ENCODE data around the gene TBC1D20. TPM values are rescaled to one million over a fixed set of nuclear protein-coding genes. Genes with fewer than 3 reads are reported as not detected.
A peak's percentile ranks its signal among the peaks of the same experiment; 100 is the strongest.
"Not testable (repeated sequence)": the region's sequence is repeated elsewhere in the genome, so short reads cannot be mapped to it uniquely, and the experiment has no call there.

TBC1D20 gene
- total and polyA plus RNA-seq, 2 donors, result 14.4 to 16.2 TPM

DNA sequence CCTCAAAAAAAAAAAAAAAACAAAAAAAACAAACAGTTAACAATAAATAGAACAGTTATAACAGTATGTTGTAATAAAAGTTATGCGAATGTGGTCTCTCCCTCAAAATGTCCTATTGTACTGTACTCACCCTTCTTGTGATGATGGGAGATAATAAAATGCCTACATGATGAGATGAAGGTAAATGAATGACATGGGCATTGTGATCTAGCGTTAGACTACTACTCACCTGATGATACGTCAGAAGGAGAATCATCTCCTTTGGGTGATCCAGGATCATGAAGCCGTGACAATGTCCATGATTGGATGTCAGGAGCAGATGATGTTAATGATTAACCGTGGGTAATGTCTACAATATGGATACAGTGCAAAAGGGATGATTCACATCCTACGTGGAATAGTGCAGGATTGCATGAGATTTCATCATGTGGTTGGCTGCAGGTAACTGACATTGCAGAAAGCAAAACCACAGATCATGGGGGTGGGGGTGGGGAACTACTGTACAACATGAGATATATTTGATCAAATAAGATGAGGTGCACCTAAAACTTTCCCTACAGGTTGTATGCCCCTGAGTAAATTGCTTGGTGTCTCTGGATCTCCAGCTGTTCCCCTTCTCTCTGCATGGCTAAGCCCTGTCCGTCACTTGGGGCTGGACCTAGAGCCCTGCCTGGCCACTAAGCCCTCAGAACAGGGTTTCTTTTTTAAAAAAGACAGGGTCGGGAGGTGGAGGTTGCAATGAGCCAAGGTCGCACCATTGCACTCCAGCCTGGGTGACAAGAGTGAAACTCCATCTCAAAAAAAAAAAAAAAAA lies 60.4 kb downstream of the TBC1D20 start:
- no peak overlapping the region for H3K4me3 ChIP-seq (ENCODE audit: low read length in 2 of 2)
- peak in 1 of 9 donors; percentile 43 for DNase-seq (ENCODE audit: low read depth in 6 of 9, low spot score in 9 of 9)
- H3K4me1 ChIP-seq (ENCODE audit: control insufficient read depth in 2 of 2, insufficient read depth in 2 of 2, low read length in 2 of 2), result peaks cover 27 to 38% of the 10 kb centered on the region in 2 donors
- no peaks in the 10 kb centered on the region for H3K27me3 ChIP-seq (ENCODE audit: control insufficient read depth in 2 of 2, insufficient read depth in 1 of 2, low read length in 1 of 2)
- 69% methylated on average over 9 of the region's 9 CpGs for whole genome bisulfite sequencing
- H3K27ac ChIP-seq (ENCODE audit: low read depth in 1 of 2, low read length in 1 of 2), result peak overlapping the region; percentile 10 to 76
- peaks cover 0 to 6% of the 10 kb centered on the region in 2 donors for H3K9me3 ChIP-seq (ENCODE audit: control insufficient read depth in 2 of 2, insufficient read depth in 1 of 2, low read length in 1 of 2)
- H3K36me3 ChIP-seq (ENCODE audit: control insufficient read depth in 2 of 2, insufficient read depth in 2 of 2, low read length in 1 of 2), result peaks cover 7 to 9% of the 10 kb centered on the region in 2 donors

DNA sequence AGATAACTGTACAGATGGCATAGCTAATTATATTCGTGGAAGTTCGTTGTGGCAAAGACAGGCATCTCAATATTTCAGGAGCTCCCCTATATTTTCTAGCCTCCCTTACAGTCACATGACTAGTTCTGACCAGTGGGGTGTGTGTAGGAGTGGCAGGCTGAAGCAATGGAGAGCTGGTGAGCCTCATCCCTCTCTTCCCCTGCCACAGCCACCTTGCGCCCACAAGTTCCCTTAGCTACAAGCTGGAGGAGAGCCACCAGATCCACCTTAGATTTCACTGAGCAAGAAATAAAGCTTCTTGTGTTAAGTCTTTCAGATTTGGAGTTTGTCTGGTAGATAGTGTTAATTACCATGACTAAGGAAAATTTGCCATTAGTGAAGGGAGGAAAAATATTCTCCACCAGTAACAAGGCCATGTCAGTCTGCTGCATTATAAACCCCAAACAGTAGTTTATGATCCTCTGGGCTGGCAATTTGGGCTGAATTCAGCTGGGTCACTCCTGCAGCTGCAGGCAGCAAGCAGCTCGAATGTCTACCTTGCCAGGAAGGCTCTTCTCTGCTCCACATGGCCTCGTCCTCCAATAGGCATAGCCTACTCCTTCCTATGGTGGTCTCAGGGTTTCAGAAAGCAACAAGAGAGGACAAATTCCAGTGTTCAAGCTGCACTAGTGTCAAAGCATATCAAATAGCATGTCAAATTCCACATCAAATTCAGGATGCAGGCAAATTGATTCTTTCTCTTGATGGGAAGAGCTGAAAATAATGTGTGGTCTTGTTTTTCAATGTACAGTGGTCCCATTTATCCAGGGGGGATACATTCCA lies 61.7 kb downstream of the TBC1D20 start:
- Histone ChIP-seq H3K27me3 (ENCODE audit: control insufficient read depth in 2 of 2, insufficient read depth in 1 of 2, low read length in 1 of 2) (no peaks in the 10 kb centered on the region), H3K36me3 (ENCODE audit: control insufficient read depth in 2 of 2, insufficient read depth in 2 of 2, low read length in 1 of 2) (peaks cover 12 to 19% of the 10 kb centered on the region in 2 donors), H3K27ac (ENCODE audit: low read depth in 1 of 2, low read length in 1 of 2) (peak overlapping the region; percentile 33 to 63), H3K4me1 (ENCODE audit: control insufficient read depth in 2 of 2, insufficient read depth in 2 of 2, low read length in 2 of 2) (peaks cover 27 to 35% of the 10 kb centered on the region in 2 donors), H3K9me3 (ENCODE audit: control insufficient read depth in 2 of 2, insufficient read depth in 1 of 2, low read length in 1 of 2) (peaks cover 0 to 6% of the 10 kb centered on the region in 2 donors), H3K4me3 (ENCODE audit: low read length in 2 of 2) (no peak overlapping the region)
- 39% methylated on average over 5 of the region's 5 CpGs for WGBS
- DNase-seq (ENCODE audit: low read depth in 6 of 9, low spot score in 9 of 9), result peak in 1 of 9 donors; percentile 25

DNA sequence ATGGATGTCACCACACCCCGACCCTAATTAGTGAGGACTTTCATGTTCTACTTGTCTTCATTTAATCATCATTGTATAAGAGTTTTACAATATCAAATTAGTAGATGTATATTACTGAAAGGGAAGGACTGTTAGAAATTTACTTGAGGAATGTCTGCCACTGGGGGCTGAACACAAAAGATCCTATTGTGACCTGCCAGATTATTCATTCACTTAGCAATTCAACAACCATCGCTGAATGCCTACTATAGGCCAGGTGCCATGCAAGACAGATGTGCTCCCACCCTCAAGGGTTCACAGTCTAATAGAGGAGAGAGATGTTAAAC lies 62.2 kb downstream of the TBC1D20 start:
- H3K27me3 ChIP-seq (ENCODE audit: control insufficient read depth in 2 of 2, insufficient read depth in 1 of 2, low read length in 1 of 2), result no peaks in the 10 kb centered on the region
- peaks cover 12 to 19% of the 10 kb centered on the region in 2 donors for H3K36me3 ChIP-seq (ENCODE audit: control insufficient read depth in 2 of 2, insufficient read depth in 2 of 2, low read length in 1 of 2)
- WGBS, result 52% methylated on average over 2 of the region's 2 CpGs
- H3K4me1 ChIP-seq (ENCODE audit: control insufficient read depth in 2 of 2, insufficient read depth in 2 of 2, low read length in 2 of 2), result peaks cover 27 to 35% of the 10 kb centered on the region in 2 donors
- no peak for DNase-seq (ENCODE audit: low read depth in 6 of 9, low spot score in 9 of 9)
- H3K27ac ChIP-seq (ENCODE audit: low read depth in 1 of 2, low read length in 1 of 2), result peak overlapping the region in 1 of 2 donors; percentile 63
- peaks cover 0 to 6% of the 10 kb centered on the region in 2 donors for H3K9me3 ChIP-seq (ENCODE audit: control insufficient read depth in 2 of 2, insufficient read depth in 1 of 2, low read length in 1 of 2)
- H3K4me3 ChIP-seq (ENCODE audit: low read length in 2 of 2), result no peak overlapping the region

GRCh38 chr20:399182-399707 lies 63.1 kb downstream of the TBC1D20 start:
- H3K9me3 ChIP-seq (ENCODE audit: control insufficient read depth in 2 of 2, insufficient read depth in 1 of 2, low read length in 1 of 2), result peaks cover 0 to 6% of the 10 kb centered on the region in 2 donors
- no peak overlapping the region for H3K4me3 ChIP-seq (ENCODE audit: low read length in 2 of 2)
- 88% methylated on average over 9 of the region's 9 CpGs for WGBS
- peaks cover 12 to 19% of the 10 kb centered on the region in 2 donors for H3K36me3 ChIP-seq (ENCODE audit: control insufficient read depth in 2 of 2, insufficient read depth in 2 of 2, low read length in 1 of 2)
- no peak for DNase-seq (ENCODE audit: low read depth in 6 of 9, low spot score in 9 of 9)
- H3K27me3 ChIP-seq (ENCODE audit: control insufficient read depth in 2 of 2, insufficient read depth in 1 of 2, low read length in 1 of 2), result no peaks in the 10 kb centered on the region
- peaks cover 27 to 35% of the 10 kb centered on the region in 2 donors for H3K4me1 ChIP-seq (ENCODE audit: control insufficient read depth in 2 of 2, insufficient read depth in 2 of 2, low read length in 2 of 2)
- H3K27ac ChIP-seq (ENCODE audit: low read depth in 1 of 2, low read length in 1 of 2), result no peak overlapping the region

DNA sequence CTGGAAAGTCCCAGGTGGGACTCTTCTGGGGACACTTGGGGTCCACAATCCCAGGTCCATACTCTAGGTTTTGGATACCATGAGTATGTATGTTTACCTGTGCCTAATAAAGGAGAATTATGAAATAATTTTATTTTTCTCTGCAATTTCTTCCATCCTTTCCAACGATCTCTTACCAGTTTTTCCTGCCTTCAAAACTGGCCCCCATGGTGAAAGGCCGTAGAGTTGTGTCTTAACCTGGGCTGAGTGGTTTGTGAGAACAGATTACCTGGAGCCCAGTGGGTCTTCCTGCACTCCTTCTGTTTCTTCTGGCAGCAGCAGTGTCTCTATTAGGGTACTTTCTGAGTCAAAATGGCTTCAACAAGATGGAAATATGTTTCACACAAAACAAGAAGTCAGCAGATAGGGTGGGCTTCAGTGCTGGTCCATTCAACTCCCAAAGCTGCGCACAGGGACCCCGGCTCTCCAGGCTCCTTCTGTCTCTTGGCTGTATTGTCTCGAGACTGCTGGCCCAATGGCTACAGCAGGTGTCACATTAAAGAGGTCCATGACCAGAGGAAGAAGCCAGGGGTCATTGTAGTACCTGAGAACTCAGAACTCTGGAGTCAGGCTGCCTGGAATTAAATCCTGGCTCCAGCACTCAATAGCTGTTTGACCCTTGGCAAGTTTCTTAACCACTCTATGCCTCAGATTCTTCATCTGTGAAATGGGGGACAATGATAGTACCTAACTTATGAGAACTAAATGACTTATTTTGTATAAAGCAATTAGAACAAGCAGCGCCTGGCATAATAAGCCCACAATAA lies 64.7 kb downstream of the TBC1D20 start:
- Histone ChIP-seq H3K27me3 (ENCODE audit: control insufficient read depth in 2 of 2, insufficient read depth in 1 of 2, low read length in 1 of 2) (no peaks in the 10 kb centered on the region), H3K4me3 (ENCODE audit: low read length in 2 of 2) (no peak overlapping the region), H3K9me3 (ENCODE audit: control insufficient read depth in 2 of 2, insufficient read depth in 1 of 2, low read length in 1 of 2) (no peaks in the 10 kb centered on the region), H3K4me1 (ENCODE audit: control insufficient read depth in 2 of 2, insufficient read depth in 2 of 2, low read length in 2 of 2) (peaks cover 17 to 30% of the 10 kb centered on the region in 2 donors), H3K36me3 (ENCODE audit: control insufficient read depth in 2 of 2, insufficient read depth in 2 of 2, low read length in 1 of 2) (peaks cover 12 to 25% of the 10 kb centered on the region in 2 donors), H3K27ac (ENCODE audit: low read depth in 1 of 2, low read length in 1 of 2) (no peak overlapping the region)
- 79% methylated on average over 6 of the region's 6 CpGs for WGBS
- no peak for DNase-seq (ENCODE audit: low read depth in 6 of 9, low spot score in 9 of 9)

GRCh38 chr20:396619-397431 lies 65.5 kb downstream of the TBC1D20 start:
- Histone ChIP-seq H3K27ac (ENCODE audit: low read depth in 1 of 2, low read length in 1 of 2) (no peak overlapping the region), H3K4me1 (ENCODE audit: control insufficient read depth in 2 of 2, insufficient read depth in 2 of 2, low read length in 2 of 2) (peaks cover 11 to 22% of the 10 kb centered on the region in 2 donors), H3K9me3 (ENCODE audit: control insufficient read depth in 2 of 2, insufficient read depth in 1 of 2, low read length in 1 of 2) (no peaks in the 10 kb centered on the region), H3K4me3 (ENCODE audit: low read length in 2 of 2) (no peak overlapping the region), H3K36me3 (ENCODE audit: control insufficient read depth in 2 of 2, insufficient read depth in 2 of 2, low read length in 1 of 2) (peaks cover 12 to 30% of the 10 kb centered on the region in 2 donors), H3K27me3 (ENCODE audit: control insufficient read depth in 2 of 2, insufficient read depth in 1 of 2, low read length in 1 of 2) (no peaks in the 10 kb centered on the region)
- WGBS, result 93% methylated on average over 4 of the region's 4 CpGs
- DNase-seq (ENCODE audit: low read depth in 6 of 9, low spot score in 9 of 9), result no peak

- no peak for DNase-seq (ENCODE audit: low read depth in 6 of 9, low spot score in 9 of 9)
- Histone ChIP-seq H3K4me1 (ENCODE audit: control insufficient read depth in 2 of 2, insufficient read depth in 2 of 2, low read length in 2 of 2) (peaks cover 8 to 16% of the 10 kb centered on the region in 2 donors), H3K9me3 (ENCODE audit: control insufficient read depth in 2 of 2, insufficient read depth in 1 of 2, low read length in 1 of 2) (no peaks in the 10 kb centered on the region), H3K27ac (ENCODE audit: low read depth in 1 of 2, low read length in 1 of 2) (no peak overlapping the region), H3K36me3 (ENCODE audit: control insufficient read depth in 2 of 2, insufficient read depth in 2 of 2, low read length in 1 of 2) (peaks cover 15 to 34% of the 10 kb centered on the region in 2 donors), H3K27me3 (ENCODE audit: control insufficient read depth in 2 of 2, insufficient read depth in 1 of 2, low read length in 1 of 2) (no peaks in the 10 kb centered on the region), H3K4me3 (ENCODE audit: low read length in 2 of 2) (no peak overlapping the region)
- WGBS, result 99% methylated on average over 24 of the region's 24 CpGs
Measured at GRCh38 chr20:396252-396618, 66.1 kb downstream of the TBC1D20 start.

- not testable (repeated sequence) for H3K9me3 ChIP-seq (ENCODE audit: control insufficient read depth in 2 of 2, insufficient read depth in 1 of 2, low read length in 1 of 2); H3K27me3 ChIP-seq (ENCODE audit: control insufficient read depth in 2 of 2, insufficient read depth in 1 of 2, low read length in 1 of 2); DNase-seq (ENCODE audit: low read depth in 6 of 9, low spot score in 9 of 9); H3K4me1 ChIP-seq (ENCODE audit: control insufficient read depth in 2 of 2, insufficient read depth in 2 of 2, low read length in 2 of 2); H3K27ac ChIP-seq (ENCODE audit: low read depth in 1 of 2, low read length in 1 of 2); H3K4me3 ChIP-seq (ENCODE audit: low read length in 2 of 2)
- 96% methylated on average over 2 of the region's 2 CpGs for WGBS
- H3K36me3 ChIP-seq (ENCODE audit: control insufficient read depth in 2 of 2, insufficient read depth in 2 of 2, low read length in 1 of 2), result peaks cover 26 to 56% of the 10 kb centered on the region in 2 donors
Measured at GRCh38 chr20:393296-393695, 69.0 kb downstream of the TBC1D20 start.
